22Rv1 (cell line): ENCODE data around the gene CLASP2.

Experiments used
- ZFX ChIP-seq: fragments of 450-650 bp; IDR thresholded peaks from 2 replicates; pipeline ENCODE4 v1.6.1; 2017; ENCODE audit warnings: antibody characterized with exemption, borderline replicate concordance
- TF ChIP-seq, protein P1 (sequence below): fragments of 450-650 bp; IDR thresholded peaks from 2 replicates; pipeline ENCODE4 v1.5.1; 2017; ENCODE audit warnings: mild to moderate bottlenecking

- TF ChIP-seq, protein P1, sequence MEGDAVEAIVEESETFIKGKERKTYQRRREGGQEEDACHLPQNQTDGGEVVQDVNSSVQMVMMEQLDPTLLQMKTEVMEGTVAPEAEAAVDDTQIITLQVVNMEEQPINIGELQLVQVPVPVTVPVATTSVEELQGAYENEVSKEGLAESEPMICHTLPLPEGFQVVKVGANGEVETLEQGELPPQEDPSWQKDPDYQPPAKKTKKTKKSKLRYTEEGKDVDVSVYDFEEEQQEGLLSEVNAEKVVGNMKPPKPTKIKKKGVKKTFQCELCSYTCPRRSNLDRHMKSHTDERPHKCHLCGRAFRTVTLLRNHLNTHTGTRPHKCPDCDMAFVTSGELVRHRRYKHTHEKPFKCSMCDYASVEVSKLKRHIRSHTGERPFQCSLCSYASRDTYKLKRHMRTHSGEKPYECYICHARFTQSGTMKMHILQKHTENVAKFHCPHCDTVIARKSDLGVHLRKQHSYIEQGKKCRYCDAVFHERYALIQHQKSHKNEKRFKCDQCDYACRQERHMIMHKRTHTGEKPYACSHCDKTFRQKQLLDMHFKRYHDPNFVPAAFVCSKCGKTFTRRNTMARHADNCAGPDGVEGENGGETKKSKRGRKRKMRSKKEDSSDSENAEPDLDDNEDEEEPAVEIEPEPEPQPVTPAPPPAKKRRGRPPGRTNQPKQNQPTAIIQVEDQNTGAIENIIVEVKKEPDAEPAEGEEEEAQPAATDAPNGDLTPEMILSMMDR, result no peak
- no peak for TF ChIP-seq ZFX
Observed at GRCh38 chr3:33682770-33683169, 35.3 kb downstream of the CLASP2 start.
